Gastroesophageal sphincter (tissue), 3 donors: ENCODE results near the gene ST8SIA6.

Source experiments
- CTCF ChIP-seq, 4 experiments: fragments of 200-600 bp in 2 of 4; fragments of 450-650 bp in 2 of 4; sonication (generic) in 1 of 4; IDR thresholded peaks; one replicate each; pipeline ENCODE4 v1.5.1; 2017 to 2019; ENCODE audit warnings: antibody characterized with exemption in 4 of 4, mild to moderate bottlenecking in 2 of 4, moderate library complexity in 2 of 4
- POLR2A ChIP-seq, 2 donors: fragments of 450-650 bp; IDR thresholded peaks; one replicate each; pipeline ENCODE4 v1.6.1; 2017; ENCODE audit warnings: antibody characterized with exemption in 2 of 2, mild to moderate bottlenecking in 2 of 2, moderate library complexity in 1 of 2

GRCh38 chr10:17386021-17386420 is 68.4 kb downstream of the ST8SIA6 start:
- TF ChIP-seq POLR2A (IDR thresholded peaks at IDR 0.05) (no peak), CTCF (IDR thresholded peaks at IDR 0.05) (no peak)
